Measurements from ENCODE around the gene POLRMT.

- TF ChIP-seq NFIC (IDR thresholded peaks at IDR 0.05) (no peak), EGR1 (IDR thresholded peaks at IDR 0.05) (no peak), TCF12 (IDR thresholded peaks at IDR 0.05; ENCODE audit: low read depth) (no peak)
Measured at GRCh38 chr19:604355-604754, 29.0 kb downstream of the POLRMT start.

Measured in Ishikawa (cell line).